Left renal cortex interstitium (tissue), 4 donors: Measurements from ENCODE around the gene GAB3. TPM values are rescaled to one million over a fixed set of nuclear protein-coding genes. Genes with fewer than 3 reads are reported as not detected.

ENCODE experiments used
- polyA plus RNA-seq, 4 donors: library from polyadenylated mRNA; unstranded; fragments of 120-200 nt; gene quantifications; one replicate each; pipeline ENCODE4 v1.2.1, GENCODE V29; 2013; ENCODE audit not compliant: insufficient read length in 4 of 4

Gene GAB3
- polyA plus RNA-seq, 4 donors, result 2.0 to 2.4 (median 2.3) TPM

Other genes starting within 250 kb of the GAB3 start
- gene FAM3A, start 234.8 kb downstream of the GAB3 start, polyA plus RNA-seq, result 10 to 100 TPM; 34.1 to 47.8 (median 40.2) TPM
- gene G6PD, start 204.2 kb downstream of the GAB3 start, polyA plus RNA-seq, result 10 to 100 TPM; 32.4 to 47.8 (median 41.6) TPM
- gene IKBKG, start 203.5 kb downstream of the GAB3 start, polyA plus RNA-seq, result 10 to 100 TPM; 13.9 to 24.2 (median 19.2) TPM
- gene CTAG1A, start 165.9 kb downstream of the GAB3 start, polyA plus RNA-seq, result not detected
- gene CTAG1B, start 131.8 kb downstream of the GAB3 start, polyA plus RNA-seq, result not detected
- gene CTAG2, start 97.5 kb downstream of the GAB3 start, polyA plus RNA-seq, result not detected
- 10 to 100 TPM; 50.8 to 69.1 (median 62.2) TPM for gene DKC1, start 11.8 kb upstream of the GAB3 start, polyA plus RNA-seq
- 10 to 100 TPM; 28.4 to 38.3 (median 34.2) TPM for gene MPP1, start 54.4 kb upstream of the GAB3 start, polyA plus RNA-seq
- not detected for gene SMIM9, start 83.6 kb upstream of the GAB3 start, polyA plus RNA-seq
- gene F8A1, start 135.3 kb upstream of the GAB3 start, polyA plus RNA-seq, result 10 to 100 TPM in 3 of 4 donors, 1 to 10 TPM in 1; 9.0 to 22.9 (median 17.4) TPM